Measurements from ENCODE around the gene SLC27A1.

The SLC27A1 gene

DNA sequence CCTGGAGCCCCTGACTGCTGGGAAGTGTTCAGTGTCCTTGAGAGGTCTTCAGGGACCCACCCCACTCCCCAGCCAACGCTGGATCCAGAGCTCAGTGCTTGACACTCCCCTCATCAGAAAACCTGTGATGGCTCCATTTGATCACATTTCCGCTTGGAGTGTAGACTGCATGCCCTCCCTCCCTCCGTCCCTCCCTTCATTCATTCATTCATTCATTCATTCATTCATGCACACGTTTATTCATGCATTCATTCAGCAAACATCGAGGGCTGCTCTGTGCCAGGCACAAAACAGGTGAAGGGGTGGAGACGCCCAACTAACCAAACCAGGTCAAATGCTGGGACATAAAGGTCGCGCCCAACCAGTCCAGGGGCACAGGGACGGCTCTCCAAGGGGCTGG lies 54.8 kb downstream of the SLC27A1 start:
- Histone ChIP-seq H3K4me3 (ENCODE audit: low read depth, low read length) (no peak overlapping the region), H3K4me1 (ENCODE audit: control insufficient read depth, insufficient read depth, low read length) (no peaks in the 10 kb centered on the region), H3K27ac (ENCODE audit: extremely low read depth, low read depth, low read length) (no peak overlapping the region), H3K9me3 (ENCODE audit: control insufficient read depth, insufficient read depth, low read depth, low read length) (no peaks in the 10 kb centered on the region), H3K36me3 (ENCODE audit: control insufficient read depth in 2 of 2, insufficient read depth in 1 of 2, low read length in 2 of 2) (peaks cover 0 to 4% of the 10 kb centered on the region in 2 experiments; a peak in 2 of 3 replicates)
- ChIA-PET POLR2A (no interaction called here), CTCF (no interaction called here)
- TF ChIP-seq ZNF239 (tag by site-specific recombination; IDR thresholded peaks at IDR 0.05): no peak
- no peak for TF ChIP-seq YY1 (tag by site-specific recombination; IDR thresholded peaks at IDR 0.05)
- TF ChIP-seq, protein P1, sequence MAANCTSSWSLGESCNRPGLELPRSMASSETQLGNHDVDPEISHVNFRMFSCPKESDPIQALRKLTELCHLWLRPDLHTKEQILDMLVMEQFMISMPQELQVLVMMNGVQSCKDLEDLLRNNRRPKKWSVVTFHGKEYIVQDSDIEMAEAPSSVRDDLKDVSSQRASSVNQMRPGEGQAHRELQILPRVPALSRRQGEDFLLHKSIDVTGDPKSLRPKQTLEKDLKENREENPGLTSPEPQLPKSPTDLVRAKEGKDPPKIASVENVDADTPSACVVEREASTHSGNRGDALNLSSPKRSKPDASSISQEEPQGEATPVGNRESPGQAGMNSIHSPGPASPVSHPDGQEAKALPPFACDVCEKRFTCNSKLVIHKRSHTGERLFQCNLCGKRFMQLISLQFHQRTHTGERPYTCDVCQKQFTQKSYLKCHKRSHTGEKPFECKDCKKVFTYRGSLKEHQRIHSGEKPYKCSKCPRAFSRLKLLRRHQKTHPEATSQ (tag by site-specific recombination; IDR thresholded peaks at IDR 0.05): no peak
- TF ChIP-seq ZNF335 (tag by site-specific recombination; conservative IDR thresholded peaks at IDR 0.05): no peak
- no peak for TF ChIP-seq ZNF133 (tag by site-specific recombination; IDR thresholded peaks at IDR 0.05)
- no peak for TF ChIP-seq ZNF473 (tag by site-specific recombination; IDR thresholded peaks at IDR 0.05)
- no peak for TF ChIP-seq ZNF404 (tag by site-specific recombination; IDR thresholded peaks at IDR 0.05)
- TF ChIP-seq ZNF747 (tag by site-specific recombination; IDR thresholded peaks at IDR 0.05): no peak
- TF ChIP-seq, protein P2, sequence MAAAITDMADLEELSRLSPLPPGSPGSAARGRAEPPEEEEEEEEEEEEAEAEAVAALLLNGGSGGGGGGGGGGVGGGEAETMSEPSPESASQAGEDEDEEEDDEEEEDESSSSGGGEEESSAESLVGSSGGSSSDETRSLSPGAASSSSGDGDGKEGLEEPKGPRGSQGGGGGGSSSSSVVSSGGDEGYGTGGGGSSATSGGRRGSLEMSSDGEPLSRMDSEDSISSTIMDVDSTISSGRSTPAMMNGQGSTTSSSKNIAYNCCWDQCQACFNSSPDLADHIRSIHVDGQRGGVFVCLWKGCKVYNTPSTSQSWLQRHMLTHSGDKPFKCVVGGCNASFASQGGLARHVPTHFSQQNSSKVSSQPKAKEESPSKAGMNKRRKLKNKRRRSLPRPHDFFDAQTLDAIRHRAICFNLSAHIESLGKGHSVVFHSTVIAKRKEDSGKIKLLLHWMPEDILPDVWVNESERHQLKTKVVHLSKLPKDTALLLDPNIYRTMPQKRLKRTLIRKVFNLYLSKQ (tag by site-specific recombination; IDR thresholded peaks at IDR 0.05; ENCODE audit: borderline replicate concordance): no peak
- TF ChIP-seq GLI4 (tag by site-specific recombination; IDR thresholded peaks at IDR 0.05): no peak
- no peak for TF ChIP-seq KLF10 (tag by site-specific recombination; IDR thresholded peaks at IDR 0.05)
- TF ChIP-seq ZNF701 (tag by site-specific recombination; IDR thresholded peaks at IDR 0.05): no peak
- TF ChIP-seq, protein P3, sequence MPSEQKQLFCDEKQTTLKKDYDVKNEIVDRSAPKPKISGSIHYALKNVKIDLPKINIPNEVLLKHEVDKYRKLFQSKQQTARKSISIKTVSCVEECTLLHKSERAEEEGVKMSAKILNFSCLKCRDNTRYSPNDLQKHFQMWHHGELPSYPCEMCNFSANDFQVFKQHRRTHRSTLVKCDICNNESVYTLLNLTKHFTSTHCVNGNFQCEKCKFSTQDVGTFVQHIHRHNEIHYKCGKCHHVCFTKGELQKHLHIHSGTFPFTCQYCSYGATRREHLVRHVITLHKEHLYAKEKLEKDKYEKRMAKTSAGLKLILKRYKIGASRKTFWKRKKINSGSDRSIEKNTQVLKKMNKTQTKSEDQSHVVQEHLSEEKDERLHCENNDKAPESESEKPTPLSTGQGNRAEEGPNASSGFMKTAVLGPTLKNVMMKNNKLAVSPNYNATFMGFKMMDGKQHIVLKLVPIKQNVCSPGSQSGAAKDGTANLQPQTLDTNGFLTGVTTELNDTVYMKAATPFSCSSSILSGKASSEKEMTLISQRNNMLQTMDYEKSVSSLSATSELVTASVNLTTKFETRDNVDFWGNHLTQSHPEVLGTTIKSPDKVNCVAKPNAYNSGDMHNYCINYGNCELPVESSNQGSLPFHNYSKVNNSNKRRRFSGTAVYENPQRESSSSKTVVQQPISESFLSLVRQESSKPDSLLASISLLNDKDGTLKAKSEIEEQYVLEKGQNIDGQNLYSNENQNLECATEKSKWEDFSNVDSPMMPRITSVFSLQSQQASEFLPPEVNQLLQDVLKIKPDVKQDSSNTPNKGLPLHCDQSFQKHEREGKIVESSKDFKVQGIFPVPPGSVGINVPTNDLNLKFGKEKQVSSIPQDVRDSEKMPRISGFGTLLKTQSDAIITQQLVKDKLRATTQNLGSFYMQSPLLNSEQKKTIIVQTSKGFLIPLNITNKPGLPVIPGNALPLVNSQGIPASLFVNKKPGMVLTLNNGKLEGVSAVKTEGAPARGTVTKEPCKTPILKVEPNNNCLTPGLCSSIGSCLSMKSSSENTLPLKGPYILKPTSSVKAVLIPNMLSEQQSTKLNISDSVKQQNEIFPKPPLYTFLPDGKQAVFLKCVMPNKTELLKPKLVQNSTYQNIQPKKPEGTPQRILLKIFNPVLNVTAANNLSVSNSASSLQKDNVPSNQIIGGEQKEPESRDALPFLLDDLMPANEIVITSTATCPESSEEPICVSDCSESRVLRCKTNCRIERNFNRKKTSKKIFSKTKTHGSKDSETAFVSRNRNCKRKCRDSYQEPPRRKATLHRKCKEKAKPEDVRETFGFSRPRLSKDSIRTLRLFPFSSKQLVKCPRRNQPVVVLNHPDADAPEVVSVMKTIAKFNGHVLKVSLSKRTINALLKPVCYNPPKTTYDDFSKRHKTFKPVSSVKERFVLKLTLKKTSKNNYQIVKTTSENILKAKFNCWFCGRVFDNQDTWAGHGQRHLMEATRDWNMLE (tag by site-specific recombination; conservative IDR thresholded peaks at IDR 0.05; ENCODE audit: low read depth): no peak
- no peak for TF ChIP-seq ZEB2 (tag by site-specific recombination; IDR thresholded peaks at IDR 0.05)
- no peak for TF ChIP-seq SALL2 (tag by site-specific recombination; IDR thresholded peaks at IDR 0.05; ENCODE audit: borderline replicate concordance)
- TF ChIP-seq, protein P4, sequence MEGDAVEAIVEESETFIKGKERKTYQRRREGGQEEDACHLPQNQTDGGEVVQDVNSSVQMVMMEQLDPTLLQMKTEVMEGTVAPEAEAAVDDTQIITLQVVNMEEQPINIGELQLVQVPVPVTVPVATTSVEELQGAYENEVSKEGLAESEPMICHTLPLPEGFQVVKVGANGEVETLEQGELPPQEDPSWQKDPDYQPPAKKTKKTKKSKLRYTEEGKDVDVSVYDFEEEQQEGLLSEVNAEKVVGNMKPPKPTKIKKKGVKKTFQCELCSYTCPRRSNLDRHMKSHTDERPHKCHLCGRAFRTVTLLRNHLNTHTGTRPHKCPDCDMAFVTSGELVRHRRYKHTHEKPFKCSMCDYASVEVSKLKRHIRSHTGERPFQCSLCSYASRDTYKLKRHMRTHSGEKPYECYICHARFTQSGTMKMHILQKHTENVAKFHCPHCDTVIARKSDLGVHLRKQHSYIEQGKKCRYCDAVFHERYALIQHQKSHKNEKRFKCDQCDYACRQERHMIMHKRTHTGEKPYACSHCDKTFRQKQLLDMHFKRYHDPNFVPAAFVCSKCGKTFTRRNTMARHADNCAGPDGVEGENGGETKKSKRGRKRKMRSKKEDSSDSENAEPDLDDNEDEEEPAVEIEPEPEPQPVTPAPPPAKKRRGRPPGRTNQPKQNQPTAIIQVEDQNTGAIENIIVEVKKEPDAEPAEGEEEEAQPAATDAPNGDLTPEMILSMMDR (tag by site-specific recombination; IDR thresholded peaks at IDR 0.05): no peak
- no peak for TF ChIP-seq ZNF664 (tag by site-specific recombination; IDR thresholded peaks at IDR 0.05)
- no peak for TF ChIP-seq ZNF555 (tag by site-specific recombination; conservative IDR thresholded peaks at IDR 0.05)
- no peak for TF ChIP-seq ZNF521 (tag by site-specific recombination; IDR thresholded peaks at IDR 0.05)
